Spleen (tissue), 11 donors: ENCODE data around the gene TMEM53. TPM values are rescaled to one million over a fixed set of nuclear protein-coding genes. Genes with fewer than 3 reads are reported as not detected.

ENCODE experiments used
- DNase-seq: peaks from one replicate; pipeline ENCODE4 v3.0.0-alpha.2; 2020
- H3K27ac ChIP-seq, 8 donors: fragments of 200-600 bp; sonication (generic) in 7 of 8; 1 replicate in 4 of 8; 2 replicates in 4 of 8; pipeline versions ENCODE4 v1.5.0 to v1.8.0; 2016 to 2021; ENCODE audit warnings: inconsistent platforms in 4 of 8, mild to moderate bottlenecking in 4 of 8, moderate library complexity in 1 of 8
- H3K27me3 ChIP-seq, 7 donors: fragments of 200-600 bp; sonication (generic) in 6 of 7; replicated peaks in 1 of 7; 1 replicate in 4 of 7; 2 replicates in 3 of 7; pipeline versions ENCODE4 v1.5.0 to v1.8.0; 2016 to 2021; ENCODE audit warnings: inconsistent platforms in 3 of 7, mild to moderate bottlenecking in 1 of 7
- H3K36me3 ChIP-seq, 6 donors: fragments of 200-600 bp; sonication (generic) in 5 of 6; 1 replicate in 4 of 6; 2 replicates in 2 of 6; pipeline versions ENCODE4 v1.5.0 to v1.8.0; 2016 to 2021; ENCODE audit warnings: inconsistent platforms in 2 of 6
- H3K4me1 ChIP-seq, 6 donors: fragments of 200-600 bp; sonication (generic) in 5 of 6; 1 replicate in 3 of 6; 2 replicates in 3 of 6; pipeline versions ENCODE4 v1.5.0 to v1.8.0; 2016 to 2021; ENCODE audit warnings: inconsistent platforms in 3 of 6
- H3K4me3 ChIP-seq, 8 donors: fragments of 200-600 bp; sonication (generic) in 7 of 8; 1 replicate in 4 of 8; 2 replicates in 4 of 8; pipeline versions ENCODE4 v1.5.0 to v1.8.0; 2016 to 2021; ENCODE audit warnings: inconsistent platforms in 4 of 8, mild to moderate bottlenecking in 4 of 8, moderate library complexity in 2 of 8
- H3K9me3 ChIP-seq, 8 donors: fragments of 200-600 bp; sonication (generic) in 7 of 8; 1 replicate in 4 of 8; 2 replicates in 4 of 8; pipeline versions ENCODE4 v1.5.0 to v1.8.0; 2016 to 2021; ENCODE audit warnings: inconsistent platforms in 4 of 8
- CTCF ChIP-seq, 11 experiments: fragments of 200-600 bp in 7 of 11; fragments of 450-650 bp in 4 of 11; sonication (generic) in 4 of 11; IDR thresholded peaks in 8 of 11; conservative IDR thresholded peaks in 3 of 11; 1 replicate in 7 of 11; 2 replicates in 4 of 11; pipeline versions ENCODE4 v1.4.0 to v1.8.0; 2016 to 2021; ENCODE audit warnings: antibody characterized with exemption in 11 of 11, inconsistent platforms in 4 of 11, mild to moderate bottlenecking in 1 of 11
- POLR2A ChIP-seq, 3 donors: fragments of 450-650 bp; IDR thresholded peaks; one replicate each; pipeline ENCODE4 v1.5.1; 2017; ENCODE audit warnings: antibody characterized with exemption in 3 of 3, mild to moderate bottlenecking in 1 of 3
- POLR2AphosphoS5 ChIP-seq, 3 donors: sonication (generic); formaldehyde crosslinking; IDR thresholded peaks; one replicate each; pipeline ENCODE4 v1.5.1; 2017; ENCODE audit warnings: antibody characterized with exemption in 3 of 3
- WGBS, 5 donors: extraction: QIAGEN DNeasy Blood & Tissue Kit in 3 of 5; methylation state at CpG; one replicate each; pipeline versions ENCODE4 v1.1.5 to v1.1.7; 2013 to 2018; 5-methylcytosine and 5-hydroxymethylcytosine counted together
- intact Hi-C: fragments of 100-400 bp; cut with DNase I; formaldehyde crosslinking; loops from one replicate; pipeline ENCODE4 v1.15.0; 2023; ENCODE audit warnings: low total_unique reads
- polyA plus RNA-seq, 3 donors: library from polyadenylated mRNA; stranded (reverse); fragments of 200-250 nt; gene quantifications; one replicate each; pipeline ENCODE4 v1.2.1, GENCODE V29; 2013
- total RNA-seq, 7 donors: library from RNA; depleted of rRNA in 3 of 7; stranded (reverse); fragments of >200 nt in 3 of 7; fragmentation: NEBNext Ultra II Directional in 4 of 7; extraction: Animal tissue kit (Norgen Biotek cat#: 25700) in 4 of 7; gene quantifications; one replicate each; pipeline versions ENCODE4 v1.1.0 to v1.2.1, GENCODE V29; 2016 to 2021
- donor health status: healthy with polysubstance abuse.
- donor health status: DM: no; HTN: no; CAD: no; lungs with moderate emphysema.
- donor health status: DM: no; HTN: no; CAD: no.
- donor health status: Bipolar disorder and iron deficiency.
- donor health status: healthy.
- donor health status: DM: no; HTN: no; CAD: no.
- donor health status: DM: yes; HTN: yes; CAD: no.

TMEM53 gene
- total and polyA plus RNA-seq, 10 donors = 4.3 to 7.5 (median 5.4) TPM

- Histone ChIP-seq H3K36me3 (peaks cover 0 to 25% (median 17%) of the 10 kb centered on the region in 6 donors), H3K4me1 (peaks cover 16 to 37% (median 32%) of the 10 kb centered on the region in 6 donors), H3K27ac (no peak overlapping the region), H3K9me3 (no peaks in the 10 kb centered on the region), H3K27me3 (no peaks in the 10 kb centered on the region), H3K4me3 (no peak overlapping the region)
- WGBS, 5 donors = 95 to 99% (median 97%) methylated on average over 2 of the region's 2 CpGs
- intact Hi-C loops = no loop called here
- DNase-seq = no peak
- no peak for TF ChIP-seq POLR2AphosphoS5 (IDR thresholded peaks at IDR 0.05)
- no peak for TF ChIP-seq CTCF (IDR thresholded peaks at IDR 0.05 in 8 of 11, conservative IDR thresholded peaks at IDR 0.05 in 3 of 11)
- no peak for TF ChIP-seq POLR2A (IDR thresholded peaks at IDR 0.05)
Observed at GRCh38 chr1:44630116-44630515, 44.2 kb downstream of the TMEM53 start.

GRCh38 chr1:44628962-44629756 lies 45.1 kb downstream of the TMEM53 start:
- WGBS, 5 donors = 89 to 97% (median 93%) methylated on average over 5 of the region's 5 CpGs
- no peak overlapping the region for H3K4me3 ChIP-seq
- H3K36me3 ChIP-seq = peaks cover 0 to 16% (median 9%) of the 10 kb centered on the region in 6 donors
- TF ChIP-seq CTCF (IDR thresholded peaks at IDR 0.05 in 8 of 11, conservative IDR thresholded peaks at IDR 0.05 in 3 of 11) (no peak), POLR2AphosphoS5 (IDR thresholded peaks at IDR 0.05) (no peak), POLR2A (IDR thresholded peaks at IDR 0.05) (no peak)
- no peak overlapping the region for H3K27ac ChIP-seq
- intact Hi-C loops = no loop called here
- no peaks in the 10 kb centered on the region for H3K27me3 ChIP-seq
- no peak for DNase-seq
- no peaks in the 10 kb centered on the region for H3K9me3 ChIP-seq
- peaks cover 11 to 27% (median 25%) of the 10 kb centered on the region in 6 donors for H3K4me1 ChIP-seq

- no peak for DNase-seq
- no peaks in the 10 kb centered on the region for H3K4me1 ChIP-seq
- TF ChIP-seq POLR2A (IDR thresholded peaks at IDR 0.05) = no peak
- TF ChIP-seq CTCF (IDR thresholded peaks at IDR 0.05 in 8 of 11, conservative IDR thresholded peaks at IDR 0.05 in 3 of 11) = no peak
- TF ChIP-seq POLR2AphosphoS5 (IDR thresholded peaks at IDR 0.05) = no peak
- no peak overlapping the region for H3K27ac ChIP-seq
- H3K27me3 ChIP-seq = no peaks in the 10 kb centered on the region
- no peaks in the 10 kb centered on the region for H3K36me3 ChIP-seq
- no peak overlapping the region for H3K4me3 ChIP-seq
- WGBS, 5 donors = 85 to 93% (median 90%) methylated on average over 5 to 7 of the region's 7 CpGs
- H3K9me3 ChIP-seq = no peaks in the 10 kb centered on the region
- intact Hi-C loops = no loop called here
Observed at GRCh38 chr1:44625348-44625747, 48.9 kb downstream of the TMEM53 start.

GRCh38 chr1:44624268-44624901 lies 49.9 kb downstream of the TMEM53 start:
- 80 to 91% (median 89%) methylated on average over 12 of the region's 12 CpGs for WGBS, 5 donors
- intact Hi-C loops = no loop called here
- Histone ChIP-seq H3K27me3 (no peaks in the 10 kb centered on the region), H3K4me1 (no peaks in the 10 kb centered on the region), H3K27ac (no peak overlapping the region), H3K4me3 (no peak overlapping the region), H3K9me3 (no peaks in the 10 kb centered on the region), H3K36me3 (no peaks in the 10 kb centered on the region)
- peak; percentile 18 for DNase-seq
- no peak for TF ChIP-seq CTCF (IDR thresholded peaks at IDR 0.05 in 8 of 11, conservative IDR thresholded peaks at IDR 0.05 in 3 of 11)
